Thoracic aorta (tissue), 2 donors: ENCODE measurements around the gene LTBP1. TPM values are rescaled to one million over a fixed set of nuclear protein-coding genes. Genes with fewer than 3 reads are reported as not detected.

ENCODE experiments used
- ATAC-seq: fragments of 150-250 bp; one replicate; pipeline ENCODE4 v1.8.0; 2017; ENCODE audit warnings: low read depth; ENCODE audit not compliant: insufficient number of reproducible peaks, low FRiP score
- DNase-seq: peaks from one replicate; pipeline ENCODE4 v3.0.0-alpha.2; 2020; ENCODE audit warnings: low spot score
- H3K27ac ChIP-seq, 2 donors: fragments of 200-600 bp; sonication (generic); 1 replicate in 1 of 2; 2 replicates in 1 of 2; pipeline ENCODE4 v1.5.1; 2016; ENCODE audit warnings: mild to moderate bottlenecking in 2 of 2, moderate library complexity in 2 of 2
- H3K27me3 ChIP-seq: fragments of 200-600 bp; sonication (generic); replicated peaks from 2 replicates; pipeline ENCODE4 v1.6.0; 2016; ENCODE audit warnings: mild to moderate bottlenecking; ENCODE audit not compliant: insufficient read depth
- H3K36me3 ChIP-seq: fragments of 200-600 bp; sonication (generic); one replicate; pipeline ENCODE4 v1.5.1; 2016
- H3K4me1 ChIP-seq, 2 donors: fragments of 200-600 bp; sonication (generic); 1 replicate in 1 of 2; 2 replicates in 1 of 2; pipeline versions ENCODE4 v1.5.1 to v1.6.0; 2016; ENCODE audit warnings: low read depth in 2 of 2, mild to moderate bottlenecking in 1 of 2; ENCODE audit not compliant: control insufficient read depth in 1 of 2
- H3K4me3 ChIP-seq: fragments of 200-600 bp; sonication (generic); 2 replicates; pipeline ENCODE4 v1.5.1; 2016; ENCODE audit warnings: mild to moderate bottlenecking
- H3K9me3 ChIP-seq: fragments of 200-600 bp; sonication (generic); 2 replicates; pipeline ENCODE4 v1.5.1; 2016
- CTCF ChIP-seq: fragments of 200-600 bp; sonication (generic); IDR thresholded peaks from one replicate; pipeline ENCODE4 v1.5.1; 2019; ENCODE audit warnings: antibody characterized with exemption
- total RNA-seq, 2 donors: library from RNA; depleted of rRNA; stranded (reverse); fragments of >200 nt; gene quantifications; one replicate each; pipeline versions ENCODE4 v1.1.0 to v1.2.3, GENCODE V29; 2016

LTBP1 gene
- total RNA-seq, 2 donors from 2014 or later, result 584 to 786 TPM

GRCh38 chr2:33242845-33243244 lies 296.1 kb downstream of the LTBP1 start:
- Histone ChIP-seq H3K27me3 (no peaks in the 10 kb centered on the region), H3K9me3 (no peaks in the 10 kb centered on the region), H3K36me3 (peaks cover under 1% of the 10 kb centered on the region), H3K4me1 (peaks cover 14 to 83% of the 10 kb centered on the region in 2 donors), H3K4me3 (no peak overlapping the region), H3K27ac (peak overlapping the region; percentile 48 to 66)
- no peak for TF ChIP-seq CTCF
- ATAC-seq (no peak), DNase-seq (no peak)

GRCh38 chr2:33246432-33246831 lies 299.7 kb downstream of the LTBP1 start:
- peak overlapping the region; percentile 54 to 62 for H3K27ac ChIP-seq
- H3K4me1 ChIP-seq, result peaks cover 14 to 81% of the 10 kb centered on the region in 2 donors
- no peak overlapping the region for H3K4me3 ChIP-seq
- H3K9me3 ChIP-seq, result no peaks in the 10 kb centered on the region
- ATAC-seq, result peak; percentile 6
- H3K27me3 ChIP-seq, result no peaks in the 10 kb centered on the region
- H3K36me3 ChIP-seq, result peaks cover 12% of the 10 kb centered on the region
- no peak for DNase-seq
- no peak for TF ChIP-seq CTCF

GRCh38 chr2:33247365-33247764 lies 300.6 kb downstream of the LTBP1 start:
- no peak for ATAC-seq
- TF ChIP-seq CTCF, result no peak
- H3K36me3 ChIP-seq, result peaks cover 18% of the 10 kb centered on the region
- H3K27me3 ChIP-seq, result no peaks in the 10 kb centered on the region
- H3K27ac ChIP-seq, result peak overlapping the region; percentile 54 to 62
- peaks cover 14 to 71% of the 10 kb centered on the region in 2 donors for H3K4me1 ChIP-seq
- no peaks in the 10 kb centered on the region for H3K9me3 ChIP-seq
- no peak overlapping the region for H3K4me3 ChIP-seq
- no peak for DNase-seq

- DNase-seq, result no peak
- no peak overlapping the region for H3K4me3 ChIP-seq
- TF ChIP-seq CTCF, result no peak
- peaks cover 26% of the 10 kb centered on the region for H3K36me3 ChIP-seq
- no peaks in the 10 kb centered on the region for H3K9me3 ChIP-seq
- ATAC-seq, result no peak
- H3K4me1 ChIP-seq, result peaks cover 8 to 44% of the 10 kb centered on the region in 2 donors
- H3K27ac ChIP-seq, result peak overlapping the region; percentile 5 to 46
- H3K27me3 ChIP-seq, result no peaks in the 10 kb centered on the region
Observed at GRCh38 chr2:33250417-33251029, 303.8 kb downstream of the LTBP1 start.

- H3K9me3 ChIP-seq, result no peaks in the 10 kb centered on the region
- H3K36me3 ChIP-seq, result peaks cover 22% of the 10 kb centered on the region
- peaks cover 9 to 37% of the 10 kb centered on the region in 2 donors for H3K4me1 ChIP-seq
- H3K27me3 ChIP-seq, result no peaks in the 10 kb centered on the region
- no peak overlapping the region for H3K4me3 ChIP-seq
- no peak for TF ChIP-seq CTCF
- peak overlapping the region in 1 of 2 donors; percentile 69 for H3K27ac ChIP-seq
- ATAC-seq (no peak), DNase-seq (no peak)
Observed at GRCh38 chr2:33256162-33256755, 309.5 kb downstream of the LTBP1 start.
